ENCODE measurements around the gene C1QL4.

- TF ChIP-seq POLR2A (IDR thresholded peaks at IDR 0.05) (no peak), CTCF (IDR thresholded peaks at IDR 0.05) (no peak)
Observed at GRCh38 chr12:49335955-49336644, 888 bp downstream of the C1QL4 start.
